Measurements from ENCODE around the gene APOBEC3B. TPM values are rescaled to one million over a fixed set of nuclear protein-coding genes. Genes with fewer than 3 reads are reported as not detected.

APOBEC3B gene
- total and polyA plus RNA-seq, 2 experiments from 2014 or later, result 2.2 to 11.0 TPM

- Histone ChIP-seq H4K20me1 (ENCODE audit: insufficient read depth, poor library complexity, severe bottlenecking) (no peaks in the 10 kb centered on the region), H3K9me3 (ENCODE audit: low read depth) (no peaks in the 10 kb centered on the region), H3K79me2 (no peaks in the 10 kb centered on the region), H3K4me1 (ENCODE audit: insufficient read depth) (peaks cover 11% of the 10 kb centered on the region), H3K4me2 (no peak overlapping the region), H2AFZ (no peak overlapping the region), H3K4me3 (no peak overlapping the region), H3K27ac (no peak overlapping the region), H3K36me3 (replicated peaks; ENCODE audit: insufficient read depth, low read depth) (no peaks in the 10 kb centered on the region), H3K9me2 (replicated peaks; ENCODE audit: insufficient read depth) (no peaks in the 10 kb centered on the region), H3K27me3 (no peaks in the 10 kb centered on the region)
- WGBS (ENCODE audit: low lambda C conversion rate, missing lambda C conversion rate), result 94% methylated on average over 11 of the region's 11 CpGs
- no peak for DNase-seq (ENCODE audit: low spot score)
- TF ChIP-seq EZH2phosphoT487 (IDR thresholded peaks at IDR 0.05; ENCODE audit: low read depth, severe bottlenecking, unreplicated experiment) (no peak), EZH2 (IDR thresholded peaks at IDR 0.05; ENCODE audit: borderline replicate concordance) (no peak)
- TF ChIP-seq, protein P1, sequence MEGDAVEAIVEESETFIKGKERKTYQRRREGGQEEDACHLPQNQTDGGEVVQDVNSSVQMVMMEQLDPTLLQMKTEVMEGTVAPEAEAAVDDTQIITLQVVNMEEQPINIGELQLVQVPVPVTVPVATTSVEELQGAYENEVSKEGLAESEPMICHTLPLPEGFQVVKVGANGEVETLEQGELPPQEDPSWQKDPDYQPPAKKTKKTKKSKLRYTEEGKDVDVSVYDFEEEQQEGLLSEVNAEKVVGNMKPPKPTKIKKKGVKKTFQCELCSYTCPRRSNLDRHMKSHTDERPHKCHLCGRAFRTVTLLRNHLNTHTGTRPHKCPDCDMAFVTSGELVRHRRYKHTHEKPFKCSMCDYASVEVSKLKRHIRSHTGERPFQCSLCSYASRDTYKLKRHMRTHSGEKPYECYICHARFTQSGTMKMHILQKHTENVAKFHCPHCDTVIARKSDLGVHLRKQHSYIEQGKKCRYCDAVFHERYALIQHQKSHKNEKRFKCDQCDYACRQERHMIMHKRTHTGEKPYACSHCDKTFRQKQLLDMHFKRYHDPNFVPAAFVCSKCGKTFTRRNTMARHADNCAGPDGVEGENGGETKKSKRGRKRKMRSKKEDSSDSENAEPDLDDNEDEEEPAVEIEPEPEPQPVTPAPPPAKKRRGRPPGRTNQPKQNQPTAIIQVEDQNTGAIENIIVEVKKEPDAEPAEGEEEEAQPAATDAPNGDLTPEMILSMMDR (IDR thresholded peaks at IDR 0.05; ENCODE audit: poor library complexity), result no peak
Measured at GRCh38 chr22:38968801-38969200, 13.3 kb upstream of the APOBEC3B start.

- no peaks in the 10 kb centered on the region for H3K36me3 ChIP-seq (replicated peaks; ENCODE audit: insufficient read depth, low read depth)
- no peaks in the 10 kb centered on the region for H3K4me1 ChIP-seq (ENCODE audit: insufficient read depth)
- no peak for DNase-seq (ENCODE audit: low spot score)
- no peak overlapping the region for H3K4me2 ChIP-seq
- WGBS (ENCODE audit: low lambda C conversion rate, missing lambda C conversion rate), result 71% methylated on average over 8 of the region's 8 CpGs
- no peak overlapping the region for H3K27ac ChIP-seq
- no peak overlapping the region for H2AFZ ChIP-seq
- no peaks in the 10 kb centered on the region for H3K9me3 ChIP-seq (ENCODE audit: low read depth)
- H3K79me2 ChIP-seq, result no peaks in the 10 kb centered on the region
- no peaks in the 10 kb centered on the region for H4K20me1 ChIP-seq (ENCODE audit: insufficient read depth, poor library complexity, severe bottlenecking)
- H3K27me3 ChIP-seq, result no peaks in the 10 kb centered on the region
- H3K4me3 ChIP-seq, result no peak overlapping the region
- no peaks in the 10 kb centered on the region for H3K9me2 ChIP-seq (replicated peaks; ENCODE audit: insufficient read depth)
- no peak for TF ChIP-seq EZH2phosphoT487 (IDR thresholded peaks at IDR 0.05; ENCODE audit: low read depth, severe bottlenecking, unreplicated experiment)
- TF ChIP-seq, protein P1 (IDR thresholded peaks at IDR 0.05; ENCODE audit: poor library complexity), result no peak
- no peak for TF ChIP-seq EZH2 (IDR thresholded peaks at IDR 0.05; ENCODE audit: borderline replicate concordance)
Measured at GRCh38 chr22:38970551-38970950, 11.6 kb upstream of the APOBEC3B start.

GRCh38 chr22:38971202-38971601 is 10.9 kb upstream of the APOBEC3B start:
- Histone ChIP-seq H3K4me2 (no peak overlapping the region), H3K4me3 (no peak overlapping the region), H3K9me2 (replicated peaks; ENCODE audit: insufficient read depth) (no peaks in the 10 kb centered on the region), H3K27me3 (no peaks in the 10 kb centered on the region), H4K20me1 (ENCODE audit: insufficient read depth, poor library complexity, severe bottlenecking) (no peaks in the 10 kb centered on the region), H3K27ac (no peak overlapping the region), H2AFZ (no peak overlapping the region), H3K36me3 (replicated peaks; ENCODE audit: insufficient read depth, low read depth) (no peaks in the 10 kb centered on the region), H3K4me1 (ENCODE audit: insufficient read depth) (no peaks in the 10 kb centered on the region), H3K79me2 (no peaks in the 10 kb centered on the region), H3K9me3 (ENCODE audit: low read depth) (no peaks in the 10 kb centered on the region)
- no peak for DNase-seq (ENCODE audit: low spot score)
- 90% methylated on average over 5 of the region's 5 CpGs for WGBS (ENCODE audit: low lambda C conversion rate, missing lambda C conversion rate)
- TF ChIP-seq EZH2 (IDR thresholded peaks at IDR 0.05; ENCODE audit: borderline replicate concordance), result no peak

DNA sequence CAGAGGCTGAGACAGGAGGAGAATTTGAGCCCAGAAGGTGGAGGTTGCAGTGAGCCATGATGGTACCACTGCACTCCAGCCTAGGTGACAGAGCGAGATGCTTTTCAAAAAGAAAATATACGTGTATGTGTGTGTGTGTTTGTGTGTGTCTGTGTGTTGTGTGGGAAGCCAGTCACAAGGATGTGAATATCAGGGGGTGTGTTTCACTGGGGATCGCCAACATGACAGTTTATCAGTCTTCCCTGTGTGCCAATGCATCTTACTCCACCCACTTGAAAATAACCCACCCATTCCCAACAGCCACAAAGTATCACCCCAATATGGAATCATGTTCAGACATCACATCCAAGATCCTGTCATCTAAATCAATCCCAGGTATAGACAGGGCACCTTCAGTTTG is 10.4 kb upstream of the APOBEC3B start:
- 91% methylated on average over 3 of the region's 3 CpGs for WGBS (ENCODE audit: low lambda C conversion rate, missing lambda C conversion rate)

More for the DNA sequence above, 10.4 kb upstream of the APOBEC3B start:
- Histone ChIP-seq H3K9me2 (replicated peaks; ENCODE audit: insufficient read depth) (no peaks in the 10 kb centered on the region), H3K4me1 (ENCODE audit: insufficient read depth) (no peaks in the 10 kb centered on the region), H3K27me3 (no peaks in the 10 kb centered on the region), H2AFZ (no peak overlapping the region), H3K9me3 (ENCODE audit: low read depth) (no peaks in the 10 kb centered on the region), H3K4me2 (no peak overlapping the region), H3K27ac (no peak overlapping the region), H4K20me1 (ENCODE audit: insufficient read depth, poor library complexity, severe bottlenecking) (no peaks in the 10 kb centered on the region), H3K36me3 (replicated peaks; ENCODE audit: insufficient read depth, low read depth) (no peaks in the 10 kb centered on the region), H3K4me3 (no peak overlapping the region), H3K79me2 (no peaks in the 10 kb centered on the region)
- no peak for TF ChIP-seq EZH2phosphoT487 (IDR thresholded peaks at IDR 0.05; ENCODE audit: low read depth, severe bottlenecking, unreplicated experiment)
- TF ChIP-seq, protein P1 (IDR thresholded peaks at IDR 0.05; ENCODE audit: poor library complexity), result no peak
- no peak for DNase-seq (ENCODE audit: low spot score)
